Retinal pigment epithelial cell (primary cell): ENCODE results near the gene SSTR4.

Source experiments
- DNase-seq: peaks from one replicate; pipeline ENCODE4 v3.0.0-alpha.2; 2010; ENCODE audit warnings: low read depth
- H3K4me3 ChIP-seq: 2 replicates; pipeline ENCODE4 v1.5.1; 2011; ENCODE audit warnings: mild to moderate bottlenecking, low read length, control low read depth, moderate library complexity
- CTCF ChIP-seq: conservative IDR thresholded peaks from 2 replicates; pipeline ENCODE4 v1.5.1; 2011; ENCODE audit warnings: low read depth, low read length, control low read depth, inconsistent platforms

SSTR4 gene

DNA sequence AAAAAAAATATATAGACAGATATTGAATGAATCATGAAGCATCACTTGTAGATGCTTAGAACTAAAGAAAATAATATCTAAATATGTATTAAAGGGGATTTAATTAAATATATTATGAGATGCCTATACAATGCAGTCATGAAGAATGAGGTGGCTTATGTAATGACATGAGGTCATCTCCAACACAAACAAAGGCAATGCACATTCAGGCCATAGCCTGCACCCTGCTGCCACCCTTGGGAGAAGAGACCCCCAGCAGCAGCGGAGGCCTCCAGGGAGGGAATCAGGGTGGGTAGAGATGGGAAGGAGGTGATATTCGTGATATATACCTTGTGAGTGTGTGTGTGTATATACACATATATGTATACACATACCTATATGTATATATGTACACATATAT is 26.4 kb upstream of the SSTR4 start:
- DNase-seq: no peak
- TF ChIP-seq CTCF: no peak
- no peak overlapping the region for H3K4me3 ChIP-seq

DNA sequence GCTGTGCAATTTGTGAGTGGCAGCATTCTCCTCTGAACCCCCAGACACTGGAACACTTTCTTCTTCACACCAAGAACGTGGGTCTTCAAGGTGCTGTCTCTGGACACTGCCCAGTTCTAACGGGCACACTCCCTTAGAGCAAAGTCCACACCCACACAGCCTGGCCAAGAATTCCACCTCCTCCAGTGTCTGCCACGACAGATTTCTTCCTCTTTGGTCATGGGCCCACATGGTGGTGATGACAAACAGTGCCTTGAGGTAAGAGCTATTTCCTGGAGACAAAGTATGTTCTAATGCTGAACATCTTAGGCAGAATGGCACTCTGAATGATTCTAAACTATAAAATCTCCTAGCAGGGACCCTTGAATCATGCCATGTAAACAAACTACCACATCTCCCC is 25.5 kb upstream of the SSTR4 start:
- no peak overlapping the region for H3K4me3 ChIP-seq
- TF ChIP-seq CTCF: no peak
- no peak for DNase-seq

DNA sequence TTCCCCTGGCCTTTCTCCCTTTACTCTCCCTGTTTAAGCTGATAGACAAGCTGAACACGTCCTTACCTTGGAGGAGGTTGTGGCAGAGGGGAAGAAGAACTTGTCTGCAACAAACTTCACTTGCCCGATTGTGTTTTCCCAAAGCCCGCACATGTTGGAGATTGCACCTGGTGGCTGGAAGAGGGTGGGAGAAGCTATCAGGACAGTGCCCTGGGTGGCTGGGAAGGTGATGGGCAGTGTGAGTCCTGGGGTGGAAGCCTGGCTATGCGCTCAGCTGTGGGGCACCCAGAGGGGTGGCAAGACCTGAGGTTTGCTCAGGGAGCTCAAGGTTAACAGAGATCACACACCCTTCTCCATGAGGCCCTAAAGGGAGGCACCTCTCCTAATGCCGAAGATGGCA is 25.0 kb upstream of the SSTR4 start:
- DNase-seq: no peak
- TF ChIP-seq CTCF: no peak

DNA sequence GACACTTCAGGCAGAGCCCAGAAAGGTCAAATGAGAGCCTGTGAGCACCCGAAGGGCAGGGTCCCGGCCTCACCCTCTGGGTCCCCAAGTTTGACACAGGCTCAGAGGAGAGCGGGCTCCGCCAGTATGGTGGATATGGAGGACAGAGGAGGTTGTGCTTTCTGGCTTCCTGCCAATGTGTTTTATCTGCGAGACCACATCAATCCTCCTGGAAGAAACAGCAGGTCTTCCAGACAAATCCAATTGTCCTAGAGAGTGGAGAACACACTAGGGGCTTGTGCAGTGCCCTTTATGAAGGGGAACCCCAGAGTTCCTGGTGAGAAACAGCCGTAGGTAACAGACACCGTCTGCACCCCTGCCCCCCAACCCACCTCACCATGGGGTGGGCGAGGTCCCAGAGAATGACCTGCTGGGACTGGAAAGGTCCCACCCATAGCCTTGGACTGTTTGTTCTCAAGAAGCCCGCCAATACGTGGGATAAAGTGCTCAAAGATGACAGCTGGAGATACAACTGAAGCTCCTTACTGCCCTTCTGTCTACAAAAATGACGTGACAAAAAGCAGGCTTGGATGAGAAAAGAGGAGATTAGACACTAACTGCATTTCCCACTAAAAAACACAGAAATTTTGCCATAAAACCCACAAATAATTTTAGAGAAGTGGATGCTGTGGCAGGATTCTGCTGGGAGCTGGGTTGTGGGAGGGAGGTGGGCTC is 23.9 kb upstream of the SSTR4 start:
- TF ChIP-seq CTCF: no peak
- no peak overlapping the region for H3K4me3 ChIP-seq
- DNase-seq: no peak

More for the DNA sequence above, 25.0 kb upstream of the SSTR4 start:
- no peak overlapping the region for H3K4me3 ChIP-seq

DNA sequence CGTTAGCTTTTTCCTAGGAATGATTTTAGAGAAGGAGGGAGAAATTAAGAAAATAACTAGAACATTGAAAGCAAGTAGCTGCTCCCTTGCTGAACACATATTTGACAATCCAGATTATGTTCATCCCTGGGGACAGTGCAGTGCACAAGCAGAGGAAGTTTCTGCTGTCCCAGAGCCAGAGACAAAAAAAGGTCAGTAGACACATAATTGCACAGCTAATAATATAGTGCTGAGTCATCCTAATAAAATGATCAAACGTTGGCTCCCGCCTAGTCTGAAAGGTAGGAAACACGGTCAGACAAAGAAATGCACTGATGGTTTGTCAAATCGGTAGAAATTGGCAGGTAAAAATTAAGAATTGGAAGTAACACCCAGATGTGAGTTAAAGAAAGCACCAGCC is 21.7 kb upstream of the SSTR4 start:
- DNase-seq: no peak
- no peak for TF ChIP-seq CTCF
- no peak overlapping the region for H3K4me3 ChIP-seq

GRCh38 chr20:23017516-23017915 is 17.6 kb upstream of the SSTR4 start:
- DNase-seq: no peak
- H3K4me3 ChIP-seq: no peak overlapping the region
- TF ChIP-seq CTCF: no peak

DNA sequence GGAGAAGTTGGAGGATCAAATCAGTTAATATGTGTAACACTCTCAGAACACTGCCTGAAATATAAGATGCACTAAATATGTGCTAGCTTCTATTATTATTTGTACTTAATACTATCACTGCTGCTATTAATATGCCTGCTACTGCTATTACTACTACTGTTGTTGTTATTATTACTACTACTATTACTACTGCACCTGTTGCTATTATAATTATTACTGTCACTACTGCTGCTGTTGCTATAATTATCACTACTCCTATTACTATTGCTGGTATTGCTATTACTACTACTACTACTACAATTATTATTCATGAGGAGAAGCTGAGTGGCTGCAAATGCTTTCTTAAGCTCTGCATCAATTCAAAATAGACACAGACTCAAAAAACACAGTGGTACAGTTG is 16.7 kb upstream of the SSTR4 start:
- H3K4me3 ChIP-seq: no peak overlapping the region
- no peak for DNase-seq
- no peak for TF ChIP-seq CTCF
